Tibial artery (tissue), 4 donors: ENCODE data around the gene FBXO27.
A peak's percentile ranks its signal among the peaks of the same experiment; 100 is the strongest.
"Not testable (repeated sequence)": the region's sequence is repeated elsewhere in the genome, so short reads cannot be mapped to it uniquely, and the experiment has no call there.

Source experiments
- DNase-seq, 2 donors: peaks; one replicate each; pipeline ENCODE4 v3.0.0-alpha.2; 2019
- H3K27ac ChIP-seq, 2 donors: fragments of 200-600 bp; sonication (generic) in 1 of 2; 1 replicate in 1 of 2; 2 replicates in 1 of 2; pipeline ENCODE4 v1.5.1; 2018 to 2019; ENCODE audit warnings: mild to moderate bottlenecking in 1 of 2
- H3K27me3 ChIP-seq, 2 donors: fragments of 200-600 bp; sonication (generic) in 1 of 2; one replicate each; pipeline versions ENCODE4 v1.5.1 to v1.6.0; 2016 to 2019
- H3K36me3 ChIP-seq, 3 donors: fragments of 200-600 bp; sonication (generic) in 2 of 3; one replicate each; pipeline ENCODE4 v1.5.1; 2016 to 2019; ENCODE audit warnings: mild to moderate bottlenecking in 2 of 3
- H3K4me1 ChIP-seq, 4 donors: fragments of 200-600 bp; sonication (generic) in 2 of 4; 1 replicate in 3 of 4; 2 replicates in 1 of 4; pipeline ENCODE4 v1.5.1; 2016 to 2019
- H3K4me3 ChIP-seq, 2 donors: fragments of 200-600 bp; sonication (generic) in 1 of 2; 1 replicate in 1 of 2; 2 replicates in 1 of 2; pipeline ENCODE4 v1.5.1; 2018 to 2019; ENCODE audit warnings: mild to moderate bottlenecking in 2 of 2
- H3K9me3 ChIP-seq, 3 donors: fragments of 200-600 bp; sonication (generic) in 1 of 3; one replicate each; pipeline ENCODE4 v1.5.1; 2016 to 2019
- CTCF ChIP-seq, 2 experiments: fragments of 200-600 bp in 1 of 2; fragments of 450-650 bp in 1 of 2; IDR thresholded peaks; one replicate each; pipeline ENCODE4 v1.5.1; 2017 to 2019; ENCODE audit warnings: antibody characterized with exemption in 2 of 2, mild to moderate bottlenecking in 1 of 2, moderate library complexity in 1 of 2
- intact Hi-C: fragments of 100-400 bp; cut with DNase I; formaldehyde crosslinking; loops from one replicate; pipeline ENCODE4 v1.15.0; 2023; ENCODE audit warnings: low total_unique reads

Gene FBXO27

GRCh38 chr19:39001041-39001440 lies 31.3 kb downstream of the FBXO27 start:
- DNase-seq: no peak
- TF ChIP-seq CTCF (IDR thresholded peaks at IDR 0.05): no peak
- no peaks in the 10 kb centered on the region for H3K4me1 ChIP-seq
- no peak overlapping the region for H3K4me3 ChIP-seq
- no peak overlapping the region for H3K27ac ChIP-seq
- no peaks in the 10 kb centered on the region for H3K9me3 ChIP-seq
- H3K36me3 ChIP-seq: no peaks in the 10 kb centered on the region
- intact Hi-C loops: no loop called here
- no peaks in the 10 kb centered on the region for H3K27me3 ChIP-seq

- H3K4me1 ChIP-seq, H3K9me3 ChIP-seq, H3K4me3 ChIP-seq, H3K36me3 ChIP-seq, DNase-seq, intact Hi-C loops, H3K27ac ChIP-seq: not testable (repeated sequence)
- peaks cover 0 to 10% of the 10 kb centered on the region in 2 donors for H3K27me3 ChIP-seq
These were observed 34.8 kb downstream of the FBXO27 start for GRCh38 chr19:38997576-38997975.

- H3K27me3 ChIP-seq: peaks cover 0 to 27% of the 10 kb centered on the region in 2 donors
- no peak overlapping the region for H3K27ac ChIP-seq
- intact Hi-C loops: no loop called here
- H3K36me3 ChIP-seq: no peaks in the 10 kb centered on the region
- no peak for TF ChIP-seq CTCF (IDR thresholded peaks at IDR 0.05)
- no peaks in the 10 kb centered on the region for H3K4me1 ChIP-seq
- DNase-seq: no peak
- H3K9me3 ChIP-seq: peaks cover 3 to 9% (median 7%) of the 10 kb centered on the region in 3 donors
- H3K4me3 ChIP-seq: no peak overlapping the region
These were observed 39.1 kb downstream of the FBXO27 start for GRCh38 chr19:38993271-38993670.

GRCh38 chr19:38990949-38991697 lies 41.2 kb downstream of the FBXO27 start:
- Histone ChIP-seq H3K4me3 (no peak overlapping the region), H3K27ac (no peak overlapping the region)
- intact Hi-C loops: no loop called here

GRCh38 chr19:38989614-38990013 lies 42.7 kb downstream of the FBXO27 start:
- peaks cover 0 to 34% of the 10 kb centered on the region in 2 donors for H3K27me3 ChIP-seq
- H3K4me3 ChIP-seq, DNase-seq, H3K36me3 ChIP-seq, H3K27ac ChIP-seq, H3K4me1 ChIP-seq, intact Hi-C loops: not testable (repeated sequence)
- H3K9me3 ChIP-seq: peaks cover 3 to 14% (median 10%) of the 10 kb centered on the region in 3 donors

More at GRCh38 chr19:38990949-38991697, 41.2 kb downstream of the FBXO27 start:
- Histone ChIP-seq H3K4me1 (no peaks in the 10 kb centered on the region), H3K36me3 (no peaks in the 10 kb centered on the region), H3K9me3 (peaks cover 3 to 9% (median 7%) of the 10 kb centered on the region in 3 donors), H3K27me3 (peaks cover 0 to 31% of the 10 kb centered on the region in 2 donors)
- peak in 1 of 2 donors; percentile 29 for DNase-seq
- no peak for TF ChIP-seq CTCF (IDR thresholded peaks at IDR 0.05)

- intact Hi-C loops: no loop called here
These were observed 43.2 kb downstream of the FBXO27 start for GRCh38 chr19:38989066-38989605.

GRCh38 chr19:38988627-38989026 lies 43.7 kb downstream of the FBXO27 start:
- H3K36me3 ChIP-seq, intact Hi-C loops, H3K27ac ChIP-seq, DNase-seq, H3K4me1 ChIP-seq, H3K4me3 ChIP-seq: not testable (repeated sequence)
- peaks cover 3 to 14% (median 9%) of the 10 kb centered on the region in 3 donors for H3K9me3 ChIP-seq
- peaks cover 0 to 31% of the 10 kb centered on the region in 2 donors for H3K27me3 ChIP-seq

More at GRCh38 chr19:38989066-38989605, 43.2 kb downstream of the FBXO27 start:
- Histone ChIP-seq H3K9me3 (peaks cover 3 to 14% (median 10%) of the 10 kb centered on the region in 3 donors), H3K4me3 (no peak overlapping the region), H3K27ac (no peak overlapping the region), H3K27me3 (peaks cover 0 to 31% of the 10 kb centered on the region in 2 donors), H3K36me3 (no peaks in the 10 kb centered on the region), H3K4me1 (no peaks in the 10 kb centered on the region)
- DNase-seq: no peak
- TF ChIP-seq CTCF (IDR thresholded peaks at IDR 0.05): no peak

- DNase-seq, H3K36me3 ChIP-seq, H3K27ac ChIP-seq, H3K9me3 ChIP-seq, intact Hi-C loops, H3K4me1 ChIP-seq, H3K4me3 ChIP-seq: not testable (repeated sequence)
- H3K27me3 ChIP-seq: peaks cover 0 to 26% of the 10 kb centered on the region in 2 donors
These were observed 44.6 kb downstream of the FBXO27 start for GRCh38 chr19:38987745-38988144.
